HG02610 (cell line): Measurements from ENCODE around the gene GALNT11.

Source experiments
- ATAC-seq: cut with Tn5 transposase; IDR thresholded peaks from one replicate; pipeline ENCODE4 v1.9.1; 2021; ENCODE audit warnings: mild to moderate bottlenecking, moderate library complexity; ENCODE audit not compliant: unreplicated experiment

Gene GALNT11

DNA sequence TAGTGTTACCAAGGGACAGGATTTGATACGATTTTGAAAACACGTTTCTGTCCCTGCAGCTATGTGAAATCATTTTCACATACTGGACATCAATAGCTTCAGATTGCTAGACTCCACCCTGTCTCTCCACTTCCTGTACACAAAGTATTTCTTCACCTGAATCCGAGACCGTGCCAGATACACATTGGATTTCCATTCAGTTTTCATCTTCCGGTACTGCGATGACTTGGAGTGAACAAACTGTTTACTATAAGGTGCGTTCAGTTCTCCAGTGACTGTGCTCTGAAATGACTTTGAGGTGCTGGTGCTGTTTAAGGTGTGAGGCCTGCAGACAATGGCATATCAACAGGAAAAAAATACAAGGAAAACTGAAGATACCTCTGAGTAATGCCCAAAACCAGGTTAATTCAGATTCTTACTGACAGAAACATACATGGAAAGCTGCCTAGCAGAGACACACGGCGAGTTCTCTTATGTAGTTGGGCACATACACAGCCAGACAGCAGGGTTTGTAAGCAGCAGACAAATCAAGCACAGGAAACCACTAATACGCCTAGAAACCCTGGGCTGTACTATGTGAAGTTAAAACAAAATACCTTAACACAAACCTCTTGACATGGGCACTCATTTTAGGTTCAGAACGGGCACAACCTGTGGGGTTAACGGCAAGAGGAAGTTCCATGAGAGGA lies 119.2 kb downstream of the GALNT11 start:
- no peak for ATAC-seq

DNA sequence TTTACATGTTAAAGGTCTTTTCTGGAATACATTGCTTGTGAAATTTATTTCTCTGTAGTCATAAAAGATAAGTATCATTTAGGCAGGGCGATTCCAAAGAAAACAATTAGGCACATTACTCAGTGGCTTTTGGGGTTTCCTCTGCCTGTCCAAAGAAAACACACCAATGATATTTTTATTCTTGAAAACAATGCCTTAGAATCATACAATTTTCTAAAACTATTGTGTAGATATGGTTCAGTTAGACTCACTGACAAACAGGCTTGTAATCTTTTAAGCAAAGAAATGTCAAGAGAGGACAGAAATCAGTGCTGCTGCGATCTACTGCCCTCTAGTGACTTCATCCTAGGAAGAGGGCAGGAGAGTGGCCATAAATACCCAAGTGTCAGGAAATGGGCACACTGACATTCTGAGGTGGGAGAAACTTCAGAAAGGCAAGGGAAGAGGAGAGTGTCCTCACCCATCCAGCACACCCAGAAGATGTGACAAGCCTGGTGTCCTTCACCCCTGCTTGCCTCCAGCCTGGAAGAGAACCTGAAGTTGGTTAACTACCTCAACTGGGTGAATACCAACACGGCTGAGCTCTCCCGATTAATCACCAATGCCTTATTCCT lies 120.5 kb downstream of the GALNT11 start:
- ATAC-seq, result no peak

DNA sequence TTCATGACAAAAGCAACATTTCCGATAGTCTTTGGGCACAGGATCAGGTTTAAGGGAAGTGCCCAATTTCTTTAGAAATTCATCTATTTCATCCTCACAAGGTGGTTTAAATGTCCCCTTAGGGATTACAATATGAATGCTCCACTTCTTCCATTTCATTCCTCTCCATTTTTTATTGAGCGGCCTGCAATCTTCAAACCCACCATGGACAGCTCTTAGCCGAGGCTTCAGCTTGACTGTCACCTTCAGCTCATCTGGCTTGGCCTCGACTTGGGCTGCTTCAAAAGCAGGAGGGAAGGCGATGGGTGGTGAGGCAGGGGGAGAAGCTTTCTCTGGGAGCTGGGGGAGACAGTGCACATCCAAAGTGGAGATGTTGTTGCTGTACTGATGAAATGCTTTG lies 123.2 kb downstream of the GALNT11 start:
- ATAC-seq, result no peak

DNA sequence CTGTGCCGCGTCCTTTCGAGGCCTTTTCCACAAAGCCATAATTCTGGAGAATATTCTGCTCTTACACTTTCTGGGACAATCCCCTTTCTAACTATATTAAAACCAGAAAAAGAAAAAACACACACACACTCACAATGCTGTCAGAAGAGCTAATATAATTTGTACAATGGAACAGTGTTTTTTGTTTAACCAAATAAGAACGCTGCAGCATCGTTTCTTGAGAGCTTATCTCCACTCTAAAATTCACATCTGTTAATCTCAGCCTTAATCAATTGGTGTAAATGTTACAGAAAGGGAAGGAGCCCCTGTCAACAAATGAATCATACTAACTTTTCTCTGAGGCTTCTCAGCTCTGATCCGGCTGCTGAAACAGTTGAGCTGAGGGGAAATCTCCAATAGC lies 123.9 kb downstream of the GALNT11 start:
- no peak for ATAC-seq

- ATAC-seq, result no peak
Measured at GRCh38 chr7:152152267-152152666, 126.8 kb downstream of the GALNT11 start.

GRCh38 chr7:152158801-152159587 lies 133.5 kb downstream of the GALNT11 start:
- ATAC-seq, result peak; percentile 93

DNA sequence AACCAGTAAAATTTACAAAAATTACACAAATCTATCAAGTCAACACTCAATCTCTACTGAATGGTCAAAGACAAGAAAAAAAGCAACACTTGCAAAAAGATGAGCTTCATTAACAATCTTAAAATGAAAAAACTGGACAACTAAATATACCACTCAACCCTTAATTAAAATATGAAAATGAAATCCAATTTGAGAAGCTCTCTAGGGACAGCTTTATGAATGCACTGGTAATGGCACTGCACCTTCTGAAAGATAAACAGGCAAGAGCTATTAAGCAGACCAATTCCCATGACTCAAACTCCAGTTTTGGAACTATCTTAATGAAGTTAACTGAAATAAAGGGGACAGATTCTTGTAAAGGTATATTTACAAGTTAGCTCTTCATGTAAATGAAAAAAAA lies 135.7 kb downstream of the GALNT11 start:
- no peak for ATAC-seq

GRCh38 chr7:152162287-152162686 lies 136.8 kb downstream of the GALNT11 start:
- ATAC-seq, result no peak
